Panc1 (cell line): ENCODE data around the gene P2RY11.

Experiments
- CTCF ChIP-seq: fragments of 450-650 bp; IDR thresholded peaks from 2 replicates; pipeline ENCODE4 v1.5.1; 2017; ENCODE audit warnings: mild to moderate bottlenecking
- POLR2AphosphoS5 ChIP-seq: IDR thresholded peaks from 2 replicates; pipeline ENCODE4 v1.6.1; 2012; ENCODE audit warnings: mild to moderate bottlenecking, low read depth, low read length, moderate library complexity
- TCF7L2 ChIP-seq: IDR thresholded peaks from 2 replicates; pipeline ENCODE4 v1.6.1; 2011; ENCODE audit warnings: mild to moderate bottlenecking, low read depth, low read length, inconsistent platforms

GRCh38 chr19:10076535-10076934 lies 35.0 kb upstream of the P2RY11 start:
- TF ChIP-seq CTCF, result no peak
- no peak for TF ChIP-seq POLR2AphosphoS5
- no peak for TF ChIP-seq TCF7L2
